AG04450 (cell line): ENCODE measurements around the gene NKX6-2. TPM values are rescaled to one million over a fixed set of nuclear protein-coding genes. Genes with fewer than 3 reads are reported as not detected.

Source experiments
- CTCF ChIA-PET: fragments of 300-600, 350-600 bp; formaldehyde crosslinking; extraction: SDS; loops from one replicate; lab custom pipeline; 2022; ENCODE audit warnings: antibody characterized with exemption, inconsistent platforms; lab: Charles Lee
- POLR2A ChIA-PET: fragments of 350-600 bp; formaldehyde crosslinking; extraction: SDS; loops from one replicate; lab custom pipeline; 2021; ENCODE audit warnings: antibody characterized with exemption, inconsistent platforms; lab: Yijun Ruan, JAX
- DNase-seq: peaks from one replicate; pipeline ENCODE4 v3.0.0-alpha.2; 2011; ENCODE audit warnings: low read depth, low spot score
- H3K27ac ChIP-seq: one replicate; pipeline ENCODE4 v1.5.1; 2012; ENCODE audit warnings: low read depth, low read length, control low read depth
- H3K27me3 ChIP-seq: one replicate; pipeline ENCODE4 v1.6.0; 2012; ENCODE audit warnings: low read length; ENCODE audit not compliant: control insufficient read depth, insufficient read depth
- H3K4me3 ChIP-seq: 2 replicates; pipeline ENCODE4 v1.5.1; 2011; ENCODE audit warnings: mild to moderate bottlenecking, low read depth, low read length, control low read depth
- H3K9me3 ChIP-seq: 2 replicates; pipeline ENCODE4 v1.5.1; 2012; ENCODE audit warnings: low read length; ENCODE audit not compliant: control insufficient read depth, insufficient read depth
- polyA plus RNA-seq: library from polyadenylated mRNA; depleted of rRNA; stranded (reverse); fragments of >200 nt; gene quantifications from 2 replicates; pipeline ENCODE4 v1.2.3, GENCODE V29; 2011
- TF ChIP-seq, protein P1 (sequence below): IDR thresholded peaks from 2 replicates; pipeline ENCODE4 v1.5.1; 2011; ENCODE audit warnings: low read depth, low read length, control low read depth, inconsistent platforms

The NKX6-2 gene
- polyA plus RNA-seq, 1 experiment, result not detected

GRCh38 chr10:132757171-132757570, 28.8 kb downstream of the NKX6-2 start:
- DNase-seq, result no peak
- POLR2A ChIA-PET, result no interaction called here
- Histone ChIP-seq H3K9me3 (peaks cover 30% of the 10 kb centered on the region), H3K4me3 (no peak overlapping the region), H3K27ac (no peak overlapping the region), H3K27me3 (no peaks in the 10 kb centered on the region)
- CTCF ChIA-PET, result no interaction called here
- TF ChIP-seq, protein P1, sequence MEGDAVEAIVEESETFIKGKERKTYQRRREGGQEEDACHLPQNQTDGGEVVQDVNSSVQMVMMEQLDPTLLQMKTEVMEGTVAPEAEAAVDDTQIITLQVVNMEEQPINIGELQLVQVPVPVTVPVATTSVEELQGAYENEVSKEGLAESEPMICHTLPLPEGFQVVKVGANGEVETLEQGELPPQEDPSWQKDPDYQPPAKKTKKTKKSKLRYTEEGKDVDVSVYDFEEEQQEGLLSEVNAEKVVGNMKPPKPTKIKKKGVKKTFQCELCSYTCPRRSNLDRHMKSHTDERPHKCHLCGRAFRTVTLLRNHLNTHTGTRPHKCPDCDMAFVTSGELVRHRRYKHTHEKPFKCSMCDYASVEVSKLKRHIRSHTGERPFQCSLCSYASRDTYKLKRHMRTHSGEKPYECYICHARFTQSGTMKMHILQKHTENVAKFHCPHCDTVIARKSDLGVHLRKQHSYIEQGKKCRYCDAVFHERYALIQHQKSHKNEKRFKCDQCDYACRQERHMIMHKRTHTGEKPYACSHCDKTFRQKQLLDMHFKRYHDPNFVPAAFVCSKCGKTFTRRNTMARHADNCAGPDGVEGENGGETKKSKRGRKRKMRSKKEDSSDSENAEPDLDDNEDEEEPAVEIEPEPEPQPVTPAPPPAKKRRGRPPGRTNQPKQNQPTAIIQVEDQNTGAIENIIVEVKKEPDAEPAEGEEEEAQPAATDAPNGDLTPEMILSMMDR, result no peak

DNA sequence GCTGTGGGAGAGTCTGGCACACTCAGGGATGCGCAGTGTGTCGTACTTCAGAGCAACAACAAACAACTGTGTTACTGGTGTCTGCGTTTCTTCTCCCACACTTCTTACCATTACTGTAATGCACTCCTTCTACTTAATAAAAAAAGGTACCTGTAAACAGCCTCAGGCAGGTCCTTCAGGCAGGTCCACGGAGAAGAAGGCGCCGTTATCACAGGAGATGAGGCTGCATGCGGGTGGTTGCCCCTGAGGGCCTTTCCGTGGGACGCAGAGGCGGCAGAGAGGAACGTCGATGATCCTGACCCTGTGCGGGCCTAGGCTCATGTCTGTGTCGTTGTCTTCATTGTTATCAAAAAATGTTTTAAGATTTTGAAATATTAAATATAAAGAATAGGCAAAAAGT, 29.4 kb downstream of the NKX6-2 start:
- CTCF ChIA-PET, result no interaction called here
- DNase-seq, result no peak
- POLR2A ChIA-PET, result no interaction called here
- Histone ChIP-seq H3K27ac (no peak overlapping the region), H3K9me3 (peaks cover 27% of the 10 kb centered on the region), H3K27me3 (no peaks in the 10 kb centered on the region), H3K4me3 (no peak overlapping the region)
- TF ChIP-seq, protein P1, result no peak

GRCh38 chr10:132755166-132755711, 30.7 kb downstream of the NKX6-2 start:
- ChIA-PET POLR2A (no interaction called here), CTCF (no interaction called here)
- Histone ChIP-seq H3K9me3 (peaks cover 20% of the 10 kb centered on the region), H3K27ac (no peak overlapping the region), H3K4me3 (no peak overlapping the region), H3K27me3 (no peaks in the 10 kb centered on the region)
- no peak for DNase-seq
- TF ChIP-seq, protein P1, result no peak

GRCh38 chr10:132754071-132754470, 31.9 kb downstream of the NKX6-2 start:
- CTCF ChIA-PET, result no interaction called here

GRCh38 chr10:132753596-132753995, 32.4 kb downstream of the NKX6-2 start:
- TF ChIP-seq, protein P1, result no peak
- POLR2A ChIA-PET, result no interaction called here
- Histone ChIP-seq H3K27me3 (no peaks in the 10 kb centered on the region), H3K4me3 (no peak overlapping the region), H3K9me3 (peaks cover 17% of the 10 kb centered on the region), H3K27ac (no peak overlapping the region)
- CTCF ChIA-PET, result no interaction called here
- DNase-seq, result no peak

More at GRCh38 chr10:132754071-132754470, 31.9 kb downstream of the NKX6-2 start:
- DNase-seq, result no peak
- no peaks in the 10 kb centered on the region for H3K27me3 ChIP-seq
- TF ChIP-seq, protein P1, result no peak
- no peak overlapping the region for H3K27ac ChIP-seq
- peaks cover 17% of the 10 kb centered on the region for H3K9me3 ChIP-seq
- no peak overlapping the region for H3K4me3 ChIP-seq
- POLR2A ChIA-PET, result no interaction called here
